ENCODE data around the gene ATAT1.

DNA sequence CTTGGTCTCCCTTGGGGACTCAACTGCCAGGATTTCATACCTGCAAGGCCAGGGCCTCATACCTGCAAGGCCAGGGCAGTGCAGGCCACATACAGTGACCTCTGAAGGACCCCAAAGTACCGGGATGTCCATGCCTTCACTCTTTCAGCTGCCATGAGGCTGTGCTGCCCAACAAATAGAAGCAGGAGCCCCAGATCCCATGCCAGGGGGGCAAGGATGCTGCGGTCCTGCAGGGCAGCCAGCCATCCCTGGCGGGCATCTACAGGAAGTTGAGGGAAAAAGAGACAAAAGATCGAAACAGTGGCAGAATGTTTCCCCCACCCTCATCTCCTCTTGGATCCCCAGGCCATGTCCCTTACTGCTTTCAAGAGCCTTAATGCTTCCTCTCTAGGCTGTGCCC, 63.3 kb downstream of the ATAT1 start:
- TF ChIP-seq, protein P1, sequence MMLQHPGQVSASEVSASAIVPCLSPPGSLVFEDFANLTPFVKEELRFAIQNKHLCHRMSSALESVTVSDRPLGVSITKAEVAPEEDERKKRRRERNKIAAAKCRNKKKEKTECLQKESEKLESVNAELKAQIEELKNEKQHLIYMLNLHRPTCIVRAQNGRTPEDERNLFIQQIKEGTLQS (CRISPR knock-in tag; conservative IDR thresholded peaks at IDR 0.05): no peak
- no peak for TF ChIP-seq NR1H2 (CRISPR knock-in tag; IDR thresholded peaks at IDR 0.05)
- TF ChIP-seq, protein P2, sequence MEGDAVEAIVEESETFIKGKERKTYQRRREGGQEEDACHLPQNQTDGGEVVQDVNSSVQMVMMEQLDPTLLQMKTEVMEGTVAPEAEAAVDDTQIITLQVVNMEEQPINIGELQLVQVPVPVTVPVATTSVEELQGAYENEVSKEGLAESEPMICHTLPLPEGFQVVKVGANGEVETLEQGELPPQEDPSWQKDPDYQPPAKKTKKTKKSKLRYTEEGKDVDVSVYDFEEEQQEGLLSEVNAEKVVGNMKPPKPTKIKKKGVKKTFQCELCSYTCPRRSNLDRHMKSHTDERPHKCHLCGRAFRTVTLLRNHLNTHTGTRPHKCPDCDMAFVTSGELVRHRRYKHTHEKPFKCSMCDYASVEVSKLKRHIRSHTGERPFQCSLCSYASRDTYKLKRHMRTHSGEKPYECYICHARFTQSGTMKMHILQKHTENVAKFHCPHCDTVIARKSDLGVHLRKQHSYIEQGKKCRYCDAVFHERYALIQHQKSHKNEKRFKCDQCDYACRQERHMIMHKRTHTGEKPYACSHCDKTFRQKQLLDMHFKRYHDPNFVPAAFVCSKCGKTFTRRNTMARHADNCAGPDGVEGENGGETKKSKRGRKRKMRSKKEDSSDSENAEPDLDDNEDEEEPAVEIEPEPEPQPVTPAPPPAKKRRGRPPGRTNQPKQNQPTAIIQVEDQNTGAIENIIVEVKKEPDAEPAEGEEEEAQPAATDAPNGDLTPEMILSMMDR (IDR thresholded peaks at IDR 0.05): no peak
- TF ChIP-seq CREB1 (CRISPR knock-in tag; IDR thresholded peaks at IDR 0.05): no peak
- TF ChIP-seq, protein P3, sequence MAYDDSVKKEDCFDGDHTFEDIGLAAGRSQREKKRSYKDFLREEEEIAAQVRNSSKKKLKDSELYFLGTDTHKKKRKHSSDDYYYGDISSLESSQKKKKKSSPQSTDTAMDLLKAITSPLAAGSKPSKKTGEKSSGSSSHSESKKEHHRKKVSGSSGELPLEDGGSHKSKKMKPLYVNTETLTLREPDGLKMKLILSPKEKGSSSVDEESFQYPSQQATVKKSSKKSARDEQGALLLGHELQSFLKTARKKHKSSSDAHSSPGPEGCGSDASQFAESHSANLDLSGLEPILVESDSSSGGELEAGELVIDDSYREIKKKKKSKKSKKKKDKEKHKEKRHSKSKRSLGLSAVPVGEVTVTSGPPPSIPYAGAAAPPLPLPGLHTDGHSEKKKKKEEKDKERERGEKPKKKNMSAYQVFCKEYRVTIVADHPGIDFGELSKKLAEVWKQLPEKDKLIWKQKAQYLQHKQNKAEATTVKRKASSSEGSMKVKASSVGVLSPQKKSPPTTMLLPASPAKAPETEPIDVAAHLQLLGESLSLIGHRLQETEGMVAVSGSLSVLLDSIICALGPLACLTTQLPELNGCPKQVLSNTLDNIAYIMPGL (CRISPR knock-in tag; IDR thresholded peaks at IDR 0.05): no peak
- no peak for TF ChIP-seq SP1 (CRISPR knock-in tag; conservative IDR thresholded peaks at IDR 0.05)
- TF ChIP-seq EMX1 (CRISPR knock-in tag; IDR thresholded peaks at IDR 0.05): no peak

Measured in WTC11 (cell line).